Suprapubic skin (tissue), 3 donors: ENCODE results near the gene LIN7A.

ENCODE experiments used
- CTCF ChIP-seq, 2 donors: fragments of 200-600 bp in 1 of 2; fragments of 450-650 bp in 1 of 2; sonication (generic) in 1 of 2; IDR thresholded peaks; one replicate each; pipeline ENCODE4 v1.5.1; 2016 to 2019; ENCODE audit warnings: antibody characterized with exemption in 2 of 2, mild to moderate bottlenecking in 1 of 2, moderate library complexity in 1 of 2
- POLR2AphosphoS5 ChIP-seq, 3 donors: sonication (generic); formaldehyde crosslinking; IDR thresholded peaks; one replicate each; pipeline ENCODE4 v1.6.1; 2017; ENCODE audit warnings: antibody characterized with exemption in 3 of 3

GRCh38 chr12:80941916-80942315 is 4.2 kb upstream of the LIN7A start:
- TF ChIP-seq CTCF (IDR thresholded peaks at IDR 0.05) (no peak), POLR2AphosphoS5 (IDR thresholded peaks at IDR 0.05) (no peak)
